Ectodermal cell (in vitro differentiated cells): ENCODE measurements around the gene DRICH1.
"Not testable (repeated sequence)": the region's sequence is repeated elsewhere in the genome, so short reads cannot be mapped to it uniquely, and the experiment has no call there.

Experiments used
- H3K27ac ChIP-seq: 2 replicates; pipeline ENCODE4 v1.7.0; 2013; ENCODE audit warnings: mild to moderate bottlenecking, low read depth, low read length; ENCODE audit not compliant: insufficient read depth, poor library complexity, severe bottlenecking
- H3K27me3 ChIP-seq: 2 replicates; pipeline ENCODE4 v1.7.0; 2013; ENCODE audit warnings: mild to moderate bottlenecking, low read length; ENCODE audit not compliant: insufficient read depth, control insufficient read depth, poor library complexity, severe bottlenecking
- H3K36me3 ChIP-seq: one replicate; pipeline ENCODE4 v1.7.0; 2013; ENCODE audit warnings: low read length; ENCODE audit not compliant: control insufficient read depth, insufficient read depth
- H3K4me1 ChIP-seq: one replicate; pipeline ENCODE4 v1.7.0; 2013; ENCODE audit warnings: low read length; ENCODE audit not compliant: control insufficient read depth, insufficient read depth
- H3K4me3 ChIP-seq: 2 replicates; pipeline ENCODE4 v1.7.0; 2013; ENCODE audit warnings: low read depth, low read length, control low read depth; ENCODE audit not compliant: insufficient read depth
- H3K9me3 ChIP-seq: 2 replicates; pipeline ENCODE4 v1.7.0; 2013; ENCODE audit warnings: mild to moderate bottlenecking, low read length, moderate library complexity; ENCODE audit not compliant: control insufficient read depth
- WGBS, 2 experiments: methylation state at CpG; one replicate each; pipeline ENCODE4 v1.1.7; 2013; ENCODE audit warnings: missing lambda C conversion rate in 2 of 2; 5-methylcytosine and 5-hydroxymethylcytosine counted together

DRICH1 gene

DNA sequence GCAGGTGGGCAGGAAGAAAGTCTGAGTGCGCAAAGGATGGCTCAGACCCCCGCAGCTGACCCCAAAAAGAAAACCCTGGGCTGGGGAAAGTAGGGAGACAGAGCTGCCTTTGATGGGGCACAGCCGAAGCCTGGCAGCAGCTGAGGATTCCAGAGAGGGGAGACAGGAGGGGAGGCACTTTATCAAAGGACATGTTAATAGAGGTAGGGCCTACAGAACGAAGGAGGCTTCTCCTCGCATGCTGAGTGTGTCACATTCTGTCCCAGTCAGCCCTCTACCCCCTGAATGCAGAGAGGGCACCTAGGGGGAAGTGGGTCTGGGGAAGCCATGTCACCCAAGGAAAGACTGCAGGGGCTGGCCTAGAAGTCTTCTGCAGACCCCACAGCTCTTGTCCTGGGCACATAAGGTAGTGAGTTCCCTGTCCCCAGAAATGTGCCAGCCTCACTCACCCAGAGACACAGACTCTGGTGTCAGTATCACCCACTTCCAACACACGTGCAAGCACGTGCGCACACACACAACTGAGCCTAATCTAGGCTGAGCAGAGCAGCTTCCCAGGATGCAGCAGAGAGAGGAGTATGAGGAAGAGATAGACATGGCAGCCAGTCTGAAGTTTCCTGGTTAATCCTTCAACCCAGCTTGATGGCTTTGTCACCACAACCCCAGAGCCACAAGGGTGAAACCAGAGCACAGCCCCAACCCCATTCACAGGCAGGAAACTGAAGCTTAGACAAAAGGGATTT, 40.4 kb upstream of the DRICH1 start:
- H3K4me1 ChIP-seq, H3K4me3 ChIP-seq, H3K36me3 ChIP-seq, H3K27ac ChIP-seq, H3K9me3 ChIP-seq, H3K27me3 ChIP-seq: not testable (repeated sequence)
- 80 to 82% methylated on average over 8 of the region's 8 CpGs for WGBS, 2 experiments

DNA sequence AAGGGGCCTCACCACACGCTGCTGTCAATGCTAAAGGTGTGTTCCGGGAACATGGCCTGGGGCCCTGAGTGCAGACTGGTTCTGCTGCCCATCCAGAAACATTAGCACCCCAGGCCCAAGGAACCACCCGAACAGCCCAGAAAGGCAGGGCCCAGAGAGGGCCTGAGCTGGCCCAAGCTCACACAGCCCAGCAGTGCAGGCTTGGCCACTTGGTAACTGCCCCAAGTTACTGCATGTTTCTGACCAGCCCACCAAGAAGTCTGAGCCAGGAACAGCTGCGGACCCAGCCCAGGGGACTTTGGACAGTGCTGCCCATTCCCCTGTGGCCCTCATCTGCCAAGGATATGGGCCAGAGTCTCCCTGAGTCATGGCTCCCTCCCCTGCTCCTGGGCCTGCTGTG, 39.3 kb upstream of the DRICH1 start:
- WGBS, 2 experiments, result 83% methylated on average over 1 of the region's 4 CpGs; no CpG with 5 or more reads in 1 of the 2 experiments
- H3K27ac ChIP-seq, H3K9me3 ChIP-seq, H3K4me3 ChIP-seq, H3K27me3 ChIP-seq, H3K36me3 ChIP-seq, H3K4me1 ChIP-seq: not testable (repeated sequence)

DNA sequence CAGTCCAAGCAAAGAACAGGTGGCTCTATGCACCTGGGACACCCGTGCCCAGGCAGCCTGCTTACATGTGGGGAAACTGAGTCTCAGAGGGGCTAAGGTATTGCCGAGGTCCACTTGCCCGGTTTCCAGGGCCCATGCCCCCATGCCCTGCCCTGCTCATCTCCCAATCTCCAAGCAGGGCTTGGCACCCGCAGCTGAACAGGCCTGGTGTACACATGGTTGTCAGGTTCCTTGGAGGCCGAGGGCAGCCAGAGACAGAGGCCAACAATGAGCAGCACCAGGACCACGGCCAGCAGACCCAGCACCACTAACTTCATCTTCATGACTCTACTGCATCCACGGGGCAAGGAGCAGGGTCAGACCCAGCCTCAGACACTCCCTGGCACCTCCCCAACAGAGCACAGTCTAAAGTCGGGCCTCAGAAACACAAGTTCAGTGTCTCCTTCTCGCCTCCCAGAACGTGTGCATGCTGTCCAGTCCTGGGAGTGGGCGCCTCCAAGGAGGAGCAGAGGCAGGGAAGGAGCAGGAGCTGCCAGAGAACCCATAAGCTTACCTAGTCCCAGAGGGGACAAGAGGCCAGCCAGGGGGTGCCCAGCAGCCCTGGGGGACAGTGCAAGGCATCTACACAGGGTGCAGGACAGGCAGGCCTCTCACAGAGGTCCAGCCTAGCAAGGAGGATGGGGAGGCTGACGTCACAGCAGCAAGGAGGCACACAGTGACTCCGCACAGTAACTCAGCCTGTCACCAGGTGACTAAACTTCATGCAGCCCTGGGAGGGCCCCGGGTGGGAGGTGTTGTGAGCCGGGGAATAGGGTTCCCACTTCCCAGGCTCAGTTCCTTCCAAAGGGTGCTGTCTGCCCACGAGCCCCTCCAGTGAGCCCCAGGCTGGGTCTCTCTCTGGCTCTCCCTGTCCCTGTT, 38.5 kb upstream of the DRICH1 start:
- no peaks in the 10 kb centered on the region for H3K4me1 ChIP-seq
- H3K4me3 ChIP-seq, result no peak overlapping the region
- no peak overlapping the region for H3K27ac ChIP-seq
- H3K27me3 ChIP-seq, result no peaks in the 10 kb centered on the region
- WGBS, 2 experiments, result 94 to 95% methylated on average over 16 of the region's 16 CpGs
- no peaks in the 10 kb centered on the region for H3K9me3 ChIP-seq
- no peaks in the 10 kb centered on the region for H3K36me3 ChIP-seq

DNA sequence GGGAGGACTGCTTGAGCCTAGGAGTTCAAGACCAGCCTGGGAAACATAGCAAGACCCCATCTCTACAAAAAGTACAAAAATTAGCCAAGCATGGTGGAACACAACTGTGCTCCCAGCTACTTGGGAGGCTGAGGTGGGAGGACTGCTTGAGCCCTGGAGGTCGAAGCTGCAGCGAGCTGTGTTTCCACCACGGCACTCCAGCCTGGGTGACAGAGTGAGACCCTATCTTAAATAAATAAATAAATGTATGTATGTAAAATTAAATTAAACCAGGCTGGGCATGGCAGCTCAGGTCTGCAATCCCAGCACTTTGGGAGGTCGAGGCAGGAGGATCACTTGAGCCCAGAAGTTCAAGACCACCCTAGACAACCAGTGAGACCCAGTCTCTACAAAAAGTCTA, 28.3 kb upstream of the DRICH1 start:
- H3K27me3 ChIP-seq, H3K36me3 ChIP-seq, H3K9me3 ChIP-seq, H3K27ac ChIP-seq, H3K4me1 ChIP-seq, H3K4me3 ChIP-seq: not testable (repeated sequence)
- 94 to 100% methylated on average over 3 of the region's 4 CpGs for WGBS, 2 experiments

DNA sequence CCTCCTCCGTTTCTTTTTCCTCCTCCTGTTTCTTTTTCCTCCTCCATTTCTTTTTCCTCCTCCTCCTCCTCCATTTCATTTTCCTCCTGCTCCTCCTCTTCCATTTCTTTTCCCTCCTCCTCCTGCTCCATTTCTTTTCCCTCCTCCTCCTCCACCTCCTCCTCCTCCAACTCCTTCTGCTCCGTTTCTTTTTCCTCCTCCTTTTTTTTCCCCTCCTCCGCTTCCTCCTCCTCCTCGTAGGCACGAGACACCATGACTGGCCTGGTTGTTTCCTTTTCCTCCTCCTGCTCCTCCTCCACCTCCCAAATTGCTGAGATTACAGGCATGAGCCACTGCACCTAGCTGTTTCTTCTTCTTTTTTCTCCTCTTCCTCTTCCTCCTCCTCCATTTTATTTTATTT, 25.6 kb upstream of the DRICH1 start:
- H3K4me3 ChIP-seq, result no peak overlapping the region
- H3K27me3 ChIP-seq, result no peaks in the 10 kb centered on the region
- WGBS, 2 experiments, result 78 to 84% methylated on average over 5 of the region's 5 CpGs
- H3K4me1 ChIP-seq, result no peaks in the 10 kb centered on the region
- no peak overlapping the region for H3K27ac ChIP-seq
- H3K9me3 ChIP-seq, result no peaks in the 10 kb centered on the region
- H3K36me3 ChIP-seq, result peaks cover 5% of the 10 kb centered on the region

DNA sequence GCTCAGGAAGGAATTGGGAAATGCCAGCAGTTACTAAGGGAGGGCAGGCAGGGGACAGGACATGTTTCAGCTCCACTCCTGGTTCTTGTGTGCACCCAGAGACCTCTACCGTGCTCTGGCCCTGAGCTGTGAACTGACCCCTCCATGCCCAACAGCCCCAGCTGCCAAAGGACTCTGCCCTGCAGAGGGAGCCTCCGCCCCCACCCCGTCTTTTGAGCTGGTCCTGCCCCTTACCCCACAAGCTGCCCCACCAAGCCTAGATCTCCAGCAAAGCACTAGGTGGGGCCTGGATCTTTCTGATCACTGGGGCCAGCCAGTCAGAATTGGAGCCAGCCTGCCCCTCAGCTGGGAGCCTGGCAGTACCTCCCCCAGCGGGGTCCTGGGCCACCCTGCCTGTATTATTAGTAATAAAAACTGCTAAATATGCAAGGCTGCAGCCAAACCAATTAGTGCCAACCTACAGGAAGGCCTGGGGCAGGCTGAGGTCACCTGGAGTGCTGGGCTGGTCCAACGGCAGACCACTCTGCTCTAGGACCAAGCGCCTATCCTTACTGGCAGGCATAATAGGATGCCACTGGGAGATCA, 23.9 kb upstream of the DRICH1 start:
- Histone ChIP-seq H3K4me1 (no peaks in the 10 kb centered on the region), H3K27ac (no peak overlapping the region), H3K27me3 (no peaks in the 10 kb centered on the region), H3K9me3 (no peaks in the 10 kb centered on the region), H3K36me3 (no peaks in the 10 kb centered on the region), H3K4me3 (no peak overlapping the region)
- WGBS, 2 experiments, result 91% methylated on average over 6 of the region's 6 CpGs

DNA sequence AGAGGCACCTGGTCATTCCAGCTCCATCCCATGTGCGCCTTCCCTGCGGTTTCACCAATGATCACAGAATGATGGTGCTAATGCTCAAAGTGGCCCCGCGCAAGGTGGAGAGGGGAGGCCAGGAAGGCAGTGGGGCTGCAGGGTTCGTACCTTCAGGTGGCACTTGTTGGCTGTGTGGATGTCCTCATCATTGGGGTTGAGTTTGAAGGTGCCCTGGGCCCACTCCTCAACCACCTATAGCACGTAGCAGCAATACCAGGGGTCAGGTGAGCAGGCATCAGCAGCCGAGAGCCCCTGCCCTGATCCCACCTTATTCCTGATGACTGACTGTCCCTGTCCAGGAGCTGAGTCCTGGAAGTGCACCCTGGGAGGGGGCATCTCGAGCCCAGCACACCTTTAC, 20.6 kb upstream of the DRICH1 start:
- H3K4me3 ChIP-seq, result no peak overlapping the region
- 94 to 95% methylated on average over 8 of the region's 8 CpGs for WGBS, 2 experiments

DNA sequence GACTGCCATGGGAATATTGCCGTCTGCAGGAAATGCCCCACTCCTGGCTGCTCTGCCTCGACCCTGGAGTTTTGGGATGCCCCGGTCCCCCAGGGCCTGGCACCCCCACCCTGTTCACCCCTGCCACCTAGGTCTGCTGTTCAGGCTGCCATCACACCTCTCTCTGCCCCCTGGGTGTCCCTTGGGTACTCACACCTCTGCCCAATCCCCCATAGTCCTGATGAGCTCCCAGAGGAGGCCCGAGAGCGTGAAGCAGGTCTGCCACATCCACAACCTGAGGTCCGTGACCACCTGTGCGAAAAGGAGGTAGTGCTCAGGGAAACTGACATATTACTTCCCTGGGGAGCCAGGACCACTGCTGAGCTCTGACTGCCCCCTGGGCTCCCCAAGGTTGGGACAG, 20.2 kb upstream of the DRICH1 start:
- H3K4me3 ChIP-seq, result no peak overlapping the region
- no peaks in the 10 kb centered on the region for H3K36me3 ChIP-seq
- no peaks in the 10 kb centered on the region for H3K4me1 ChIP-seq
- no peaks in the 10 kb centered on the region for H3K9me3 ChIP-seq
- no peaks in the 10 kb centered on the region for H3K27me3 ChIP-seq
- no peak overlapping the region for H3K27ac ChIP-seq
- WGBS, 2 experiments, result 94 to 97% methylated on average over 7 of the region's 7 CpGs

More for the DNA sequence above, 20.6 kb upstream of the DRICH1 start:
- H3K27ac ChIP-seq, result no peak overlapping the region
- H3K9me3 ChIP-seq, result no peaks in the 10 kb centered on the region
- no peaks in the 10 kb centered on the region for H3K27me3 ChIP-seq
- H3K36me3 ChIP-seq, result no peaks in the 10 kb centered on the region
- H3K4me1 ChIP-seq, result no peaks in the 10 kb centered on the region

DNA sequence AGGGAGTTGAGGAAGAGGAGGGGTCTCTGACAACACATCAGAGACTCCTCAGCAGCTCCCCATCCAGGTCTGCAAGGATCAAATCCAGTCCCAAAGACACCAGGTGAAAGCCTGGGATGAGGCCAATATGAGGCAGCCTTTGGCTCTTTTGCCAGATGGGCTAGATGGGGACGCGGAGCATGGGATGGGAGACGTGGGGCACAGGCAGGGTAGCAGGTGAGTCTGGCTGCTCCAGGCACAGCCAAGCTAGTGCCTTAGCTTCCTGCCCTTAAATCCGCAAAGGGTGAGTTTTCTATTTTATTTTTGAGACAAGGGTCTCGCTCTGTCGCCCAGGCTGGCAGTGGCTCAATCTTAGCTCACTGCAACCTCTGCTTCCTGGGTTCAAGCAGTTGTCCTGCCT, 19.6 kb upstream of the DRICH1 start:
- WGBS, 2 experiments, result 94 to 96% methylated on average over 6 of the region's 6 CpGs
- Histone ChIP-seq H3K4me3 (no peak overlapping the region), H3K9me3 (no peaks in the 10 kb centered on the region), H3K36me3 (no peaks in the 10 kb centered on the region), H3K27me3 (no peaks in the 10 kb centered on the region), H3K27ac (no peak overlapping the region), H3K4me1 (no peaks in the 10 kb centered on the region)

DNA sequence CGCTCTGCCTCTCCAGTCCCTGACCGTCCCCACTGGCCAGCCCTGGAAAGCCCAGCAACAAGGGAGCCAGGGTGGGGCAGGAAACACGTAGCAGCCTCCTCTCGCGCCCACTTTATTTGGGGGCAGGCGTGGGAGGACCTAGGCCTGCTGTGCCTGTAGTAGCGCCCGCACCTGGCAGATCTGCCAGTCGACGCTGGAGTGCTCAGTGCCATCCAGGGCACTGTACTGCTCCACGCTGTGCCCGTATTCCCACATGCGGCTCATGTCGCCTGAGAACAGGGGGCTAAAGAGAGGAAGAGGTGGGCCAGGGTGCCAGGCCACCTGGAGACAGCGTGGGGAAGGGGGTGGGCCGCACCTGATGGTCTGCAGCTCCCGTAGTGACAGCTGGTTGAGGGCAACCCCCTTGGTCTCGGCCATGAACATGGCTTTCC, 17.0 kb upstream of the DRICH1 start:
- Histone ChIP-seq H3K27me3 (no peaks in the 10 kb centered on the region), H3K36me3 (no peaks in the 10 kb centered on the region), H3K4me1 (no peaks in the 10 kb centered on the region), H3K27ac (no peak overlapping the region), H3K4me3 (no peak overlapping the region), H3K9me3 (no peaks in the 10 kb centered on the region)
- WGBS, 2 experiments, result 93% methylated on average over 18 of the region's 18 CpGs
